Smooth muscle cell (in vitro differentiated cells): ENCODE data around the gene PXDN. TPM values are rescaled to one million over a fixed set of nuclear protein-coding genes. Genes with fewer than 3 reads are reported as not detected.

Experiments
- DNase-seq: peaks from one replicate; lab custom pipeline; 2025; ENCODE audit not compliant: unreplicated experiment; lab: John Stamatoyannopoulos, UW
- H2AFZ ChIP-seq: fragments of 200-600 bp; sonication (generic); 2 replicates; pipeline ENCODE4 v1.6.0; 2016; ENCODE audit warnings: antibody characterized with exemption, low read depth, mild to moderate bottlenecking
- H3F3A ChIP-seq: fragments of 200-600 bp; sonication (generic); 2 replicates; pipeline ENCODE4 v1.6.0; 2017; ENCODE audit warnings: antibody characterized with exemption, low read depth
- H3K27ac ChIP-seq: fragments of 200-600 bp; sonication (generic); 2 replicates; pipeline ENCODE4 v1.5.1; 2016; ENCODE audit warnings: low read depth, mild to moderate bottlenecking
- H3K27me3 ChIP-seq: fragments of 200-600 bp; sonication (generic); 2 replicates; pipeline ENCODE4 v1.6.1; 2016; ENCODE audit warnings: low read depth, mild to moderate bottlenecking
- H3K36me3 ChIP-seq: fragments of 200-600 bp; sonication (generic); 2 replicates; pipeline ENCODE4 v1.5.1; 2016; ENCODE audit warnings: low read depth
- H3K4me1 ChIP-seq: fragments of 200-600 bp; sonication (generic); 2 replicates; pipeline ENCODE4 v1.5.1; 2016; ENCODE audit warnings: low read depth
- H3K4me2 ChIP-seq: fragments of 200-600 bp; sonication (generic); 2 replicates; pipeline ENCODE4 v1.6.0; 2016; ENCODE audit warnings: mild to moderate bottlenecking
- H3K4me3 ChIP-seq: fragments of 200-600 bp; sonication (generic); 2 replicates; pipeline ENCODE4 v1.5.1; 2016; ENCODE audit warnings: mild to moderate bottlenecking
- H3K79me2 ChIP-seq: fragments of 200-600 bp; sonication (generic); 2 replicates; pipeline ENCODE4 v1.6.0; 2016; ENCODE audit warnings: low read depth, mild to moderate bottlenecking
- H3K9ac ChIP-seq: fragments of 200-600 bp; sonication (generic); 2 replicates; pipeline ENCODE4 v1.6.0; 2016; ENCODE audit warnings: low read depth
- H3K9me3 ChIP-seq: fragments of 200-600 bp; sonication (generic); replicated peaks from 2 replicates; pipeline ENCODE4 v1.5.1; 2016; ENCODE audit warnings: low read depth
- H4K20me1 ChIP-seq: fragments of 200-600 bp; sonication (generic); 2 replicates; pipeline ENCODE4 v1.6.0; 2016; ENCODE audit warnings: low read depth
- CTCF ChIP-seq: fragments of 200-600 bp; sonication (generic); IDR thresholded peaks from 2 replicates; pipeline ENCODE4 v1.5.1; 2017; ENCODE audit warnings: borderline replicate concordance, mild to moderate bottlenecking, antibody characterized with exemption; ENCODE audit not compliant: insufficient read depth, poor library complexity, severe bottlenecking
- WGBS: methylation state at CpG from one replicate; pipeline ENCODE4 v1.1.7; 2016; ENCODE audit warnings: low lambda C conversion rate; 5-methylcytosine and 5-hydroxymethylcytosine counted together
- polyA plus RNA-seq: library from polyadenylated mRNA; unstranded; fragments of >200 nt; fragmentation: Nextera tagmentation; extraction: Ambion mirVana; gene quantifications from 2 replicates; pipeline ENCODE4 v1.2.1, GENCODE V29; 2016
- total RNA-seq: library from RNA; depleted of rRNA; stranded (reverse); fragments of >200 nt; gene quantifications from 2 replicates; pipeline ENCODE4 v1.2.3, GENCODE V29; 2014

The PXDN gene
- total and polyA plus RNA-seq, 2 experiments from 2014 or later, result 328 to 333 TPM

- H3K36me3 ChIP-seq, result no peaks in the 10 kb centered on the region
- no peaks in the 10 kb centered on the region for H3K9me3 ChIP-seq
- no peaks in the 10 kb centered on the region for H3K79me2 ChIP-seq
- 60% methylated on average over 24 of the region's 24 CpGs for WGBS
- no peak overlapping the region for H3K4me2 ChIP-seq
- TF ChIP-seq CTCF, result peak; percentile 73
- H3K9ac ChIP-seq, result no peak overlapping the region
- no peak overlapping the region for H3K27ac ChIP-seq
- H3K4me3 ChIP-seq, result no peak overlapping the region
- no peaks in the 10 kb centered on the region for H3F3A ChIP-seq
- no peaks in the 10 kb centered on the region for H3K27me3 ChIP-seq
- no peak overlapping the region for H2AFZ ChIP-seq
- no peaks in the 10 kb centered on the region for H4K20me1 ChIP-seq
- H3K4me1 ChIP-seq, result no peaks in the 10 kb centered on the region
- DNase-seq, result peak; percentile 32
Measured at GRCh38 chr2:1750933-1751766, 6.8 kb upstream of the PXDN start.

- Histone ChIP-seq H3F3A (no peaks in the 10 kb centered on the region), H3K27ac (no peak overlapping the region), H2AFZ (no peak overlapping the region), H3K9me3 (no peaks in the 10 kb centered on the region), H3K4me3 (no peak overlapping the region), H3K27me3 (no peaks in the 10 kb centered on the region), H3K4me1 (no peaks in the 10 kb centered on the region), H3K79me2 (peaks cover 3% of the 10 kb centered on the region), H4K20me1 (no peaks in the 10 kb centered on the region), H3K36me3 (no peaks in the 10 kb centered on the region), H3K9ac (no peak overlapping the region), H3K4me2 (no peak overlapping the region)
- WGBS, result 60% methylated on average over 4 of the region's 5 CpGs
- DNase-seq, result no peak
- TF ChIP-seq CTCF, result no peak
Measured at GRCh38 chr2:1750270-1750932, 6.1 kb upstream of the PXDN start.

GRCh38 chr2:1749489-1750119 lies 5.3 kb upstream of the PXDN start:
- Histone ChIP-seq H3K27ac (no peak overlapping the region), H3K36me3 (no peaks in the 10 kb centered on the region), H2AFZ (no peak overlapping the region), H3K27me3 (no peaks in the 10 kb centered on the region), H3K4me2 (no peak overlapping the region), H4K20me1 (no peaks in the 10 kb centered on the region), H3K4me3 (no peak overlapping the region), H3K9me3 (no peaks in the 10 kb centered on the region), H3K9ac (no peak overlapping the region), H3K79me2 (peaks cover 11% of the 10 kb centered on the region), H3F3A (no peaks in the 10 kb centered on the region), H3K4me1 (no peaks in the 10 kb centered on the region)
- TF ChIP-seq CTCF, result no peak
- 96% methylated on average over 9 of the region's 9 CpGs for WGBS
- DNase-seq, result no peak
